ENCODE results near the gene CRYL1.

CRYL1 gene

GRCh38 chr13:20501120-20501519, 24.5 kb downstream of the CRYL1 start:
- Histone ChIP-seq H3K9me3 (ENCODE audit: control insufficient read depth, insufficient read depth, low read length) (peaks cover 4% of the 10 kb centered on the region), H3K27me3 (ENCODE audit: control insufficient read depth, insufficient read depth, low read length) (no peaks in the 10 kb centered on the region), H3K9ac (ENCODE audit: low read depth, low read length) (no peak overlapping the region), H3K4me3 (ENCODE audit: low read depth, low read length) (no peak overlapping the region), H3K4me1 (ENCODE audit: control insufficient read depth, insufficient read depth, low read length) (no peaks in the 10 kb centered on the region), H3K36me3 (ENCODE audit: control insufficient read depth, insufficient read depth, low read length) (no peaks in the 10 kb centered on the region)

GRCh38 chr13:20499986-20500385, 25.7 kb downstream of the CRYL1 start:
- peaks cover 4% of the 10 kb centered on the region for H3K9me3 ChIP-seq (ENCODE audit: control insufficient read depth, insufficient read depth, low read length)
- H3K4me3 ChIP-seq (ENCODE audit: low read depth, low read length): no peak overlapping the region
- H3K36me3 ChIP-seq (ENCODE audit: control insufficient read depth, insufficient read depth, low read length): no peaks in the 10 kb centered on the region
- no peaks in the 10 kb centered on the region for H3K4me1 ChIP-seq (ENCODE audit: control insufficient read depth, insufficient read depth, low read length)
- no peaks in the 10 kb centered on the region for H3K27me3 ChIP-seq (ENCODE audit: control insufficient read depth, insufficient read depth, low read length)
- no peak overlapping the region for H3K9ac ChIP-seq (ENCODE audit: low read depth, low read length)

- no peaks in the 10 kb centered on the region for H3K27me3 ChIP-seq (ENCODE audit: control insufficient read depth, insufficient read depth, low read length)
- H3K9me3 ChIP-seq (ENCODE audit: control insufficient read depth, insufficient read depth, low read length): peaks cover 4% of the 10 kb centered on the region
- H3K9ac ChIP-seq (ENCODE audit: low read depth, low read length): no peak overlapping the region
- no peak overlapping the region for H3K4me3 ChIP-seq (ENCODE audit: low read depth, low read length)
- no peaks in the 10 kb centered on the region for H3K36me3 ChIP-seq (ENCODE audit: control insufficient read depth, insufficient read depth, low read length)
- H3K4me1 ChIP-seq (ENCODE audit: control insufficient read depth, insufficient read depth, low read length): no peaks in the 10 kb centered on the region
Observed at GRCh38 chr13:20498659-20499058, 27.0 kb downstream of the CRYL1 start.

- peaks cover 4% of the 10 kb centered on the region for H3K9me3 ChIP-seq (ENCODE audit: control insufficient read depth, insufficient read depth, low read length)
- H3K36me3 ChIP-seq (ENCODE audit: control insufficient read depth, insufficient read depth, low read length): no peaks in the 10 kb centered on the region
- H3K4me3 ChIP-seq (ENCODE audit: low read depth, low read length): no peak overlapping the region
- no peak overlapping the region for H3K9ac ChIP-seq (ENCODE audit: low read depth, low read length)
- no peaks in the 10 kb centered on the region for H3K4me1 ChIP-seq (ENCODE audit: control insufficient read depth, insufficient read depth, low read length)
- H3K27me3 ChIP-seq (ENCODE audit: control insufficient read depth, insufficient read depth, low read length): no peaks in the 10 kb centered on the region
Observed at GRCh38 chr13:20498129-20498528, 27.5 kb downstream of the CRYL1 start.

- Histone ChIP-seq H3K27me3 (ENCODE audit: control insufficient read depth, insufficient read depth, low read length) (no peaks in the 10 kb centered on the region), H3K9me3 (ENCODE audit: control insufficient read depth, insufficient read depth, low read length) (peaks cover 4% of the 10 kb centered on the region), H3K9ac (ENCODE audit: low read depth, low read length) (no peak overlapping the region), H3K4me1 (ENCODE audit: control insufficient read depth, insufficient read depth, low read length) (no peaks in the 10 kb centered on the region), H3K36me3 (ENCODE audit: control insufficient read depth, insufficient read depth, low read length) (no peaks in the 10 kb centered on the region), H3K4me3 (ENCODE audit: low read depth, low read length) (no peak overlapping the region)
Observed at GRCh38 chr13:20497006-20497775, 28.5 kb downstream of the CRYL1 start.

GRCh38 chr13:20495087-20496023, 30.3 kb downstream of the CRYL1 start:
- Histone ChIP-seq H3K9ac (ENCODE audit: low read depth, low read length) (no peak overlapping the region), H3K36me3 (ENCODE audit: control insufficient read depth, insufficient read depth, low read length) (no peaks in the 10 kb centered on the region), H3K27me3 (ENCODE audit: control insufficient read depth, insufficient read depth, low read length) (no peaks in the 10 kb centered on the region), H3K9me3 (ENCODE audit: control insufficient read depth, insufficient read depth, low read length) (no peaks in the 10 kb centered on the region), H3K4me3 (ENCODE audit: low read depth, low read length) (no peak overlapping the region), H3K4me1 (ENCODE audit: control insufficient read depth, insufficient read depth, low read length) (no peaks in the 10 kb centered on the region)

GRCh38 chr13:20494656-20495055, 31.0 kb downstream of the CRYL1 start:
- H3K9ac ChIP-seq (ENCODE audit: low read depth, low read length): no peak overlapping the region
- H3K27me3 ChIP-seq (ENCODE audit: control insufficient read depth, insufficient read depth, low read length): no peaks in the 10 kb centered on the region

GRCh38 chr13:20492641-20493040, 33.0 kb downstream of the CRYL1 start:
- H3K9ac ChIP-seq (ENCODE audit: low read depth, low read length): no peak overlapping the region
- H3K9me3 ChIP-seq (ENCODE audit: control insufficient read depth, insufficient read depth, low read length): no peaks in the 10 kb centered on the region
- H3K27me3 ChIP-seq (ENCODE audit: control insufficient read depth, insufficient read depth, low read length): no peaks in the 10 kb centered on the region
- H3K36me3 ChIP-seq (ENCODE audit: control insufficient read depth, insufficient read depth, low read length): no peaks in the 10 kb centered on the region
- no peaks in the 10 kb centered on the region for H3K4me1 ChIP-seq (ENCODE audit: control insufficient read depth, insufficient read depth, low read length)
- H3K4me3 ChIP-seq (ENCODE audit: low read depth, low read length): no peak overlapping the region

More at GRCh38 chr13:20494656-20495055, 31.0 kb downstream of the CRYL1 start:
- Histone ChIP-seq H3K4me3 (ENCODE audit: low read depth, low read length) (no peak overlapping the region), H3K4me1 (ENCODE audit: control insufficient read depth, insufficient read depth, low read length) (no peaks in the 10 kb centered on the region), H3K9me3 (ENCODE audit: control insufficient read depth, insufficient read depth, low read length) (no peaks in the 10 kb centered on the region), H3K36me3 (ENCODE audit: control insufficient read depth, insufficient read depth, low read length) (no peaks in the 10 kb centered on the region)

GRCh38 chr13:20491926-20492435, 33.7 kb downstream of the CRYL1 start:
- Histone ChIP-seq H3K4me1 (ENCODE audit: control insufficient read depth, insufficient read depth, low read length) (no peaks in the 10 kb centered on the region), H3K4me3 (ENCODE audit: low read depth, low read length) (no peak overlapping the region), H3K36me3 (ENCODE audit: control insufficient read depth, insufficient read depth, low read length) (no peaks in the 10 kb centered on the region), H3K27me3 (ENCODE audit: control insufficient read depth, insufficient read depth, low read length) (no peaks in the 10 kb centered on the region), H3K9ac (ENCODE audit: low read depth, low read length) (no peak overlapping the region), H3K9me3 (ENCODE audit: control insufficient read depth, insufficient read depth, low read length) (no peaks in the 10 kb centered on the region)

GRCh38 chr13:20489185-20489820, 36.4 kb downstream of the CRYL1 start:
- Histone ChIP-seq H3K36me3 (ENCODE audit: control insufficient read depth, insufficient read depth, low read length) (no peaks in the 10 kb centered on the region), H3K9me3 (ENCODE audit: control insufficient read depth, insufficient read depth, low read length) (no peaks in the 10 kb centered on the region), H3K27me3 (ENCODE audit: control insufficient read depth, insufficient read depth, low read length) (no peaks in the 10 kb centered on the region), H3K9ac (ENCODE audit: low read depth, low read length) (no peak overlapping the region), H3K4me1 (ENCODE audit: control insufficient read depth, insufficient read depth, low read length) (no peaks in the 10 kb centered on the region), H3K4me3 (ENCODE audit: low read depth, low read length) (no peak overlapping the region)

GRCh38 chr13:20487927-20488326, 37.7 kb downstream of the CRYL1 start:
- Histone ChIP-seq H3K36me3 (ENCODE audit: control insufficient read depth, insufficient read depth, low read length) (no peaks in the 10 kb centered on the region), H3K9me3 (ENCODE audit: control insufficient read depth, insufficient read depth, low read length) (no peaks in the 10 kb centered on the region), H3K4me1 (ENCODE audit: control insufficient read depth, insufficient read depth, low read length) (no peaks in the 10 kb centered on the region), H3K27me3 (ENCODE audit: control insufficient read depth, insufficient read depth, low read length) (no peaks in the 10 kb centered on the region), H3K4me3 (ENCODE audit: low read depth, low read length) (no peak overlapping the region), H3K9ac (ENCODE audit: low read depth, low read length) (no peak overlapping the region)

All from iPS-15b (cell line).